Neuronal stem cell (in vitro differentiated cells): ENCODE data around the gene PSME4.

Experiments
- DNase-seq: peaks from one replicate; pipeline ENCODE4 v3.0.0-alpha.2; 2013; ENCODE audit warnings: low spot score
- H2AFZ ChIP-seq: one replicate; pipeline ENCODE4 v1.6.1; 2013; ENCODE audit warnings: mild to moderate bottlenecking, low read length, inconsistent platforms
- H2AK5ac ChIP-seq: 2 replicates; pipeline ENCODE4 v1.6.1; 2013; ENCODE audit warnings: low read depth, mild to moderate bottlenecking, inconsistent platforms, low read length, moderate library complexity, mixed read lengths
- H2BK120ac ChIP-seq: 2 replicates; pipeline ENCODE4 v1.6.1; 2013; ENCODE audit warnings: low read depth, mild to moderate bottlenecking, inconsistent platforms, low read length, moderate library complexity, mixed read lengths
- H2BK12ac ChIP-seq: one replicate; pipeline ENCODE4 v1.6.1; 2013; ENCODE audit warnings: low read length, inconsistent platforms
- H2BK15ac ChIP-seq: 2 replicates; pipeline ENCODE4 v1.6.1; 2013; ENCODE audit warnings: mild to moderate bottlenecking, low read length, inconsistent platforms, mixed read lengths
- H2BK5ac ChIP-seq: one replicate; pipeline ENCODE4 v1.6.1; 2013; ENCODE audit warnings: inconsistent platforms, mild to moderate bottlenecking, low read length, moderate library complexity
- H3K14ac ChIP-seq: one replicate; pipeline ENCODE4 v1.6.1; 2013; ENCODE audit warnings: low read length, inconsistent platforms
- H3K18ac ChIP-seq: 2 replicates; pipeline ENCODE4 v1.6.1; 2013; ENCODE audit warnings: low read length, inconsistent platforms
- H3K23ac ChIP-seq: 2 replicates; pipeline ENCODE4 v1.6.1; 2013; ENCODE audit warnings: low read depth, mild to moderate bottlenecking, mixed read lengths, low read length, inconsistent platforms; ENCODE audit not compliant: poor library complexity
- H3K27ac ChIP-seq: replicated peaks from 3 replicates; pipeline ENCODE4 v1.5.1; 2013; ENCODE audit warnings: low read length, inconsistent platforms
- H3K27me3 ChIP-seq, 3 experiments: 2 replicates each; pipeline ENCODE4 v1.6.1; 2013; ENCODE audit warnings: low read length in 3 of 3, mild to moderate bottlenecking in 2 of 3, inconsistent platforms in 1 of 3, low read depth in 1 of 3, mixed read lengths in 1 of 3, moderate library complexity in 1 of 3; ENCODE audit not compliant: control insufficient read depth in 3 of 3, insufficient read depth in 3 of 3
- H3K36me3 ChIP-seq, 2 donors: replicated peaks in 1 of 2; 2 replicates each; pipeline ENCODE4 v1.6.1; 2013; ENCODE audit warnings: low read length in 2 of 2; ENCODE audit not compliant: control insufficient read depth in 2 of 2, insufficient read depth in 2 of 2
- H3K4ac ChIP-seq: 2 replicates; pipeline ENCODE4 v1.6.1; 2013; ENCODE audit warnings: inconsistent platforms, mild to moderate bottlenecking, low read length, moderate library complexity
- H3K4me1 ChIP-seq, 2 donors: 1 replicate in 1 of 2; 2 replicates in 1 of 2; pipeline ENCODE4 v1.6.1; 2013; ENCODE audit warnings: low read length in 2 of 2, low read depth in 1 of 2; ENCODE audit not compliant: control insufficient read depth in 2 of 2, insufficient read depth in 1 of 2
- H3K4me2 ChIP-seq: one replicate; pipeline ENCODE4 v1.6.1; 2013; ENCODE audit warnings: mild to moderate bottlenecking, low read length, inconsistent platforms; ENCODE audit not compliant: insufficient read depth, poor library complexity, severe bottlenecking
- H3K4me3 ChIP-seq, 2 donors: 2 replicates each; pipeline ENCODE4 v1.5.1; 2013; ENCODE audit warnings: low read length in 2 of 2, mild to moderate bottlenecking in 2 of 2, inconsistent platforms in 1 of 2, moderate library complexity in 1 of 2
- H3K79me1 ChIP-seq: one replicate; pipeline ENCODE4 v1.6.1; 2013; ENCODE audit warnings: low read depth, mild to moderate bottlenecking, inconsistent platforms, low read length, moderate library complexity
- H3K9ac ChIP-seq: one replicate; pipeline ENCODE4 v1.6.1; 2013; ENCODE audit warnings: mild to moderate bottlenecking, low read depth, low read length, inconsistent platforms; ENCODE audit not compliant: poor library complexity
- H3K9me3 ChIP-seq, 2 donors: replicated peaks in 1 of 2; 2 replicates each; pipeline versions ENCODE3 to v1.6.1; 2013; ENCODE audit warnings: low read length in 2 of 2, mild to moderate bottlenecking in 2 of 2, inconsistent platforms in 1 of 2, low read depth in 1 of 2, mixed read lengths in 1 of 2, moderate library complexity in 1 of 2; ENCODE audit not compliant: control insufficient read depth in 2 of 2, insufficient read depth in 1 of 2
- H4K8ac ChIP-seq: one replicate; pipeline ENCODE4 v1.6.1; 2013; ENCODE audit warnings: low read depth, mild to moderate bottlenecking, inconsistent platforms, low read length, moderate library complexity
- H4K91ac ChIP-seq: one replicate; pipeline ENCODE4 v1.6.1; 2013; ENCODE audit warnings: low read length, low read depth, mild to moderate bottlenecking, inconsistent platforms; ENCODE audit not compliant: poor library complexity
- WGBS, 2 donors: extraction: QIAGEN DNeasy Blood & Tissue Kit; methylation state at CpG; one replicate each; pipeline ENCODE4 v1.1.7; 2013; ENCODE audit warnings: missing lambda C conversion rate in 2 of 2, mixed read lengths in 1 of 2; ENCODE audit not compliant: insufficient read length in 2 of 2, insufficient replicate concordance in 1 of 2; ENCODE audit errors: extremely low coverage in 2 of 2; 5-methylcytosine and 5-hydroxymethylcytosine counted together

PSME4 gene

GRCh38 chr2:53989210-53989862 is 18.5 kb upstream of the PSME4 start:
- WGBS, 2 donors, result no CpG with 5 or more reads among the region's 2 CpGs

DNA sequence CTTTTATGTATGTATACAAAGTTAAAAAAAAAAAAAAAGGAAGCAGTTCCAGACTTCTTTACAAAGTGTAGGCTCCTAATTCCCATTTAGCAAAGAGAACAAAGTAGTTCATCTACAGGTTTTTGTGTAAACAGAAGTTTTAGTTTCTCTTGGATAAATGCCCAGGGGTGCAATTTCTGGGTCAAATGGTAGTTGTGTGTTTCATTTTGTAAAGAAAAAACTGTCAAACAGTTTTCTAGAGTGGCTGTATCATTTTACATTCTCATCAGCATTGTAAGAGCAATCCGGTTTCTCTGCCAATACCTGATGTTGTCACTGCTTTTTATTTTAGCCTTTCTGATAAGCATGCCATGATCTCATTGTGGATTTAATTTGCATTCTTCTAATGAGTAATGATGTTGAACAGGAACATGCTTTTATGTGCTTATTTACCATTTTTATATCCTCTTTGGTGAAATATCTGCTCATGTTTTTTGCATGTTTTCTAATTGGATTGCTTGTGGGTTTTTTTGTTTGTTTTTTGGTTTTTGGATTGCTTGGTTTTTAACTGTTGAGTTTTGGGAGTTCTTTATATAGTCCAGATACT is 16.6 kb upstream of the PSME4 start:
- H3K9ac ChIP-seq, result no peak overlapping the region
- no peaks in the 10 kb centered on the region for H3K27me3 ChIP-seq
- H3K36me3 ChIP-seq, result no peaks in the 10 kb centered on the region
- H2BK5ac ChIP-seq, result no peak overlapping the region
- no peak overlapping the region for H2BK12ac ChIP-seq
- H4K91ac ChIP-seq, result no peak overlapping the region
- no peak overlapping the region for H2AFZ ChIP-seq
- H4K8ac ChIP-seq, result no peak overlapping the region
- DNase-seq, result no peak
- H3K4ac ChIP-seq, result no peak overlapping the region
- H3K27ac ChIP-seq, result no peak overlapping the region
- no peak overlapping the region for H3K4me2 ChIP-seq
- H2BK15ac ChIP-seq, result no peak overlapping the region
- no peak overlapping the region for H2BK120ac ChIP-seq
- no peak overlapping the region for H3K18ac ChIP-seq
- H2AK5ac ChIP-seq, result no peak overlapping the region
- H3K14ac ChIP-seq, result no peak overlapping the region
- no CpG with 5 or more reads among the region's 1 CpG for WGBS, 2 donors
- H3K23ac ChIP-seq, result no peak overlapping the region
- H3K4me1 ChIP-seq, result no peaks in the 10 kb centered on the region
- no peaks in the 10 kb centered on the region for H3K9me3 ChIP-seq
- no peak overlapping the region for H3K4me3 ChIP-seq
- H3K79me1 ChIP-seq, result no peaks in the 10 kb centered on the region

More at GRCh38 chr2:53989210-53989862, 18.5 kb upstream of the PSME4 start:
- no peak overlapping the region for H3K14ac ChIP-seq
- no peak overlapping the region for H2AK5ac ChIP-seq
- H2BK120ac ChIP-seq, result no peak overlapping the region
- H3K4me2 ChIP-seq, result no peak overlapping the region
- H4K8ac ChIP-seq, result no peak overlapping the region
- H2BK12ac ChIP-seq, result no peak overlapping the region
- H3K27ac ChIP-seq, result no peak overlapping the region
- H4K91ac ChIP-seq, result no peak overlapping the region
- no peak overlapping the region for H3K9ac ChIP-seq
- no peak overlapping the region for H2AFZ ChIP-seq
- H3K18ac ChIP-seq, result no peak overlapping the region
- no peak overlapping the region for H2BK15ac ChIP-seq
- H3K23ac ChIP-seq, result no peak overlapping the region
- H3K27me3 ChIP-seq, result no peaks in the 10 kb centered on the region
- no peaks in the 10 kb centered on the region for H3K4me1 ChIP-seq
- H3K36me3 ChIP-seq, result no peaks in the 10 kb centered on the region
- no peak overlapping the region for H3K4ac ChIP-seq
- H3K9me3 ChIP-seq, result no peaks in the 10 kb centered on the region
- DNase-seq, result no peak
- H3K79me1 ChIP-seq, result no peaks in the 10 kb centered on the region
- H3K4me3 ChIP-seq, result no peak overlapping the region
- no peak overlapping the region for H2BK5ac ChIP-seq

DNA sequence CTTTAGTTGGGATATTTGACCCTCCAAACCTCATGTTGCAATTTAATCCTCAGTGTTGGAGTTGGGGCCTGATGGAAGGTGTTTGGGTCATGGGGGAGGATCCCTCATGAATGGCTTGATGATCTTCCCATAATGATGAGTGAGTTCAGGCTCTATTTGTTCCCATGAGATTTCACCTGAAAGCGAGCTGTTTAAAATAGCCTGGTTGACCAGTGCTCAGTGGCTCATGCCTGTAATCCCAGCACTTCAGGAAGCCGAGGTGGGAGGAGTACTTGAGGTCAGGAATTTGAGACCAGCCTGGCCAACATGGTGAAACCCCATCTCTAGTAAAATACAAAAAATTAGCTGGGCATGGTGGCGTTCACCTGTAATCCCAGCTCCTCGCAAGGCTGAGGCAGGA is 14.9 kb upstream of the PSME4 start:
- H3K27me3 ChIP-seq, result no peaks in the 10 kb centered on the region
- H3K14ac ChIP-seq, result no peak overlapping the region
- H3K79me1 ChIP-seq, result no peaks in the 10 kb centered on the region
- no peak overlapping the region for H2AK5ac ChIP-seq
- H2BK12ac ChIP-seq, result no peak overlapping the region
- H3K9me3 ChIP-seq, result peaks cover 0 to 3% of the 10 kb centered on the region in 2 donors
- H3K36me3 ChIP-seq, result no peaks in the 10 kb centered on the region
- no peaks in the 10 kb centered on the region for H3K4me1 ChIP-seq
- no peak overlapping the region for H3K4ac ChIP-seq
- DNase-seq, result no peak
- H4K91ac ChIP-seq, result no peak overlapping the region
- H2BK15ac ChIP-seq, result no peak overlapping the region
- H2AFZ ChIP-seq, result no peak overlapping the region
- no peak overlapping the region for H3K9ac ChIP-seq
- H3K4me3 ChIP-seq, result no peak overlapping the region
- H3K23ac ChIP-seq, result no peak overlapping the region
- H3K18ac ChIP-seq, result no peak overlapping the region
- no CpG with 5 or more reads among the region's 4 CpGs for WGBS, 2 donors
- H2BK120ac ChIP-seq, result no peak overlapping the region
- H2BK5ac ChIP-seq, result no peak overlapping the region
- H3K27ac ChIP-seq, result no peak overlapping the region
- no peak overlapping the region for H4K8ac ChIP-seq
- no peak overlapping the region for H3K4me2 ChIP-seq

GRCh38 chr2:53969968-53970723 is 647 bp downstream of the PSME4 start:
- H4K8ac ChIP-seq, result no peak overlapping the region
- peak overlapping the region; percentile 93 for H2BK5ac ChIP-seq
- peaks cover 0 to 5% of the 10 kb centered on the region in 2 donors for H3K4me1 ChIP-seq
- H3K4me2 ChIP-seq, result peak overlapping the region; percentile 53
- H2BK15ac ChIP-seq, result no peak overlapping the region
- H3K36me3 ChIP-seq, result peaks cover 0 to 11% of the 10 kb centered on the region in 2 donors
- peak overlapping the region; percentile 86 for H3K27ac ChIP-seq
- no peak overlapping the region for H3K14ac ChIP-seq
- DNase-seq, result peak; percentile 26
- no peaks in the 10 kb centered on the region for H3K9me3 ChIP-seq
- H3K9ac ChIP-seq, result peak overlapping the region; percentile 88
- peak overlapping the region; percentile 79 to 97 for H3K4me3 ChIP-seq
- H3K27me3 ChIP-seq, result no peaks in the 10 kb centered on the region
- H3K79me1 ChIP-seq, result no peaks in the 10 kb centered on the region
- peak overlapping the region; percentile 83 for H2AFZ ChIP-seq
- WGBS, 2 donors, result no CpG with 5 or more reads among the region's 46 CpGs
- H2BK12ac ChIP-seq, result no peak overlapping the region
- peak overlapping the region; percentile 50 for H3K18ac ChIP-seq
- H2BK120ac ChIP-seq, result no peak overlapping the region
- no peak overlapping the region for H3K4ac ChIP-seq
- H3K23ac ChIP-seq, result no peak overlapping the region
- H4K91ac ChIP-seq, result no peak overlapping the region
- H2AK5ac ChIP-seq, result no peak overlapping the region
